Measurements from ENCODE around the gene AGTRAP.

DNA sequence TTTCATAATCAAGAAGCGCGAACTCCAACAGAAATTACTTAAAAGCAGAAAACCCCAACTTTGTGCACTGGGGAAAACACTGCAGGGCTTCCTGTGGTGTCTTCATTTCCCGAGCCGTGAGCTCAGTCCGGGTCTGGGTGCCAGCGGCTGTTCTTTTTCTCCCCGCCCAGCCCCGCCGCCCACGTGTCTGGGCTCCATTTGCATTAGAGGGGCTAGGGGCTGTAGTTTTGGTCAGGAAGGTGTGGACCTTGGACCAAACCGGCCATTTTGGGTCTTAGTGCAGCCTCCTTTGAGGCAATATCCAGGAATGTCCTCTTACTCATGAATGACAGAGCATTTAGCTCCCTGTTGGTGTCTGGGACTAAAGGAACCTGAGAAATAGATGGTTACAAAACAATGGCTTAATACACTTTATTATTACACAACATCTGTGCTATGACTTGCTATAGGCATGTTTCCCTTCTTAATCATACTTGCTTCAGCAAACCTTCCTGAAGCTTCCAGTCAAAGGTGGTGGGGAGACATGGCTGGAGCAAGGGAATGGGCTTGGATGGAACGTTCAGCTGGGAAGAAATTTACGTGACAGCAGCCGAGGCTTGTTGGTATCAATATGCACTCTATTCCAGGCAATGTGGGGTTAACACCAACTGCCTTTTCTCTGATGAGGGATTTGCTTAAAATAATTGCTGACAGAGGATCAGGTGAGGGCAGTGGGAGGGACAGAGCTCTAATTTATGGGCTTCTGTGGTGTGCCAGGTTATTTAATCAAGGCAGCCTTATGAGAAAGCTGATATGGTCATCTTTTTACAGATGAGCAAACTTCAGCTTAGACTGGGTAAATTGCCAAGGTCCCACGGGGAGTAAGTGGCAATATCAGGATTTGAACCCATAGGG lies 1.1 kb downstream of the AGTRAP start:
- TF ChIP-seq, protein P1, sequence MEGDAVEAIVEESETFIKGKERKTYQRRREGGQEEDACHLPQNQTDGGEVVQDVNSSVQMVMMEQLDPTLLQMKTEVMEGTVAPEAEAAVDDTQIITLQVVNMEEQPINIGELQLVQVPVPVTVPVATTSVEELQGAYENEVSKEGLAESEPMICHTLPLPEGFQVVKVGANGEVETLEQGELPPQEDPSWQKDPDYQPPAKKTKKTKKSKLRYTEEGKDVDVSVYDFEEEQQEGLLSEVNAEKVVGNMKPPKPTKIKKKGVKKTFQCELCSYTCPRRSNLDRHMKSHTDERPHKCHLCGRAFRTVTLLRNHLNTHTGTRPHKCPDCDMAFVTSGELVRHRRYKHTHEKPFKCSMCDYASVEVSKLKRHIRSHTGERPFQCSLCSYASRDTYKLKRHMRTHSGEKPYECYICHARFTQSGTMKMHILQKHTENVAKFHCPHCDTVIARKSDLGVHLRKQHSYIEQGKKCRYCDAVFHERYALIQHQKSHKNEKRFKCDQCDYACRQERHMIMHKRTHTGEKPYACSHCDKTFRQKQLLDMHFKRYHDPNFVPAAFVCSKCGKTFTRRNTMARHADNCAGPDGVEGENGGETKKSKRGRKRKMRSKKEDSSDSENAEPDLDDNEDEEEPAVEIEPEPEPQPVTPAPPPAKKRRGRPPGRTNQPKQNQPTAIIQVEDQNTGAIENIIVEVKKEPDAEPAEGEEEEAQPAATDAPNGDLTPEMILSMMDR (IDR thresholded peaks at IDR 0.05 in 8 of 11, conservative IDR thresholded peaks at IDR 0.05 in 3 of 11), result no peak
- TF ChIP-seq POLR2A (IDR thresholded peaks at IDR 0.05), result no peak
